Activated naive CD8-positive, alpha-beta T cell treated with anti-CD3 and anti-CD28 coated beads for 36 hours (primary cell): ENCODE measurements around the gene PHACTR2. TPM values are rescaled to one million over a fixed set of nuclear protein-coding genes. Genes with fewer than 3 reads are reported as not detected.

ENCODE experiments used
- DNase-seq: peaks from one replicate; pipeline ENCODE4 v3.0.0; 2021
- H3K27ac Mint-ChIP-seq: one replicate; pipeline ENCODE4 v1.8.0; 2022; ENCODE audit warnings: mild to moderate bottlenecking, moderate library complexity, mixed read lengths
- H3K27me3 Mint-ChIP-seq: one replicate; pipeline ENCODE4 v1.8.0; 2022; ENCODE audit warnings: mild to moderate bottlenecking, mixed read lengths
- H3K36me3 Mint-ChIP-seq: one replicate; pipeline ENCODE4 v1.8.0; 2021; ENCODE audit warnings: mild to moderate bottlenecking, mixed read lengths
- H3K4me1 Mint-ChIP-seq: one replicate; pipeline ENCODE4 v1.8.0; 2021; ENCODE audit warnings: mixed read lengths
- H3K4me3 Mint-ChIP-seq: one replicate; pipeline ENCODE4 v1.8.0; 2022; ENCODE audit warnings: mild to moderate bottlenecking, moderate library complexity, mixed read lengths
- H3K9me3 Mint-ChIP-seq: one replicate; pipeline ENCODE4 v1.8.0; 2022; ENCODE audit warnings: mixed read lengths
- total RNA-seq, 2 experiments: library from RNA; stranded (reverse); gene quantifications; one replicate each; pipeline ENCODE4 v1.2.3, GENCODE V29; 2021

Gene PHACTR2
- total RNA-seq, 2 experiments from 2014 or later: 18.8 to 22.1 TPM

GRCh38 chr6:143750877-143751276 lies 73.1 kb downstream of the PHACTR2 start:
- Mint-ChIP-seq H3K36me3 (peaks cover 1% of the 10 kb centered on the region), H3K27ac (no peak overlapping the region), H3K4me1 (no peaks in the 10 kb centered on the region), H3K9me3 (no peaks in the 10 kb centered on the region), H3K27me3 (no peaks in the 10 kb centered on the region), H3K4me3 (no peak overlapping the region)
- no peak for DNase-seq

GRCh38 chr6:143752459-143752858 lies 74.7 kb downstream of the PHACTR2 start:
- peaks cover 1% of the 10 kb centered on the region for H3K36me3 Mint-ChIP-seq
- H3K27me3 Mint-ChIP-seq: no peaks in the 10 kb centered on the region
- no peaks in the 10 kb centered on the region for H3K9me3 Mint-ChIP-seq
- H3K4me1 Mint-ChIP-seq: no peaks in the 10 kb centered on the region
- H3K4me3 Mint-ChIP-seq: no peak overlapping the region
- no peak overlapping the region for H3K27ac Mint-ChIP-seq
- DNase-seq: no peak

DNA sequence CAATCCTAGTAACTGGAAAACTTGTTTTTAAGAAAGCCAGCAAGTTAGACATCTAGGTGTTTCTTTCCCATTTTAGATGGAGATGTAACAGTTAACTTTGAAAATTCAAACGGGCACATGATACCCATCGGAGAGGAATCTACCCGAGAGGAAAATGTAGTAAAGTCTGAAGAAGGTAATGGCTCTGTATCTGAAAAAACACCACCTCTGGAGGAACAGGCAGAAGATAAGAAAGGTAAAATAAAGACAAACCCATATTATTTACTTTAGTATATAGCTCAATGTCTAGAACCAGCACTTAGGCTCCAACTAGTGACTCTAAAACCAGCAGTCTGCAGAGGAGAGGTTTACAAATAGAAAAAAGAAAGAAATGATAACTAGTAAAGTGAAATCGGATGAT lies 75.9 kb downstream of the PHACTR2 start:
- DNase-seq: no peak
- H3K36me3 Mint-ChIP-seq: peaks cover 3% of the 10 kb centered on the region
- no peak overlapping the region for H3K27ac Mint-ChIP-seq
- no peaks in the 10 kb centered on the region for H3K27me3 Mint-ChIP-seq
- H3K9me3 Mint-ChIP-seq: no peaks in the 10 kb centered on the region
- H3K4me3 Mint-ChIP-seq: no peak overlapping the region
- H3K4me1 Mint-ChIP-seq: peaks cover 3% of the 10 kb centered on the region

DNA sequence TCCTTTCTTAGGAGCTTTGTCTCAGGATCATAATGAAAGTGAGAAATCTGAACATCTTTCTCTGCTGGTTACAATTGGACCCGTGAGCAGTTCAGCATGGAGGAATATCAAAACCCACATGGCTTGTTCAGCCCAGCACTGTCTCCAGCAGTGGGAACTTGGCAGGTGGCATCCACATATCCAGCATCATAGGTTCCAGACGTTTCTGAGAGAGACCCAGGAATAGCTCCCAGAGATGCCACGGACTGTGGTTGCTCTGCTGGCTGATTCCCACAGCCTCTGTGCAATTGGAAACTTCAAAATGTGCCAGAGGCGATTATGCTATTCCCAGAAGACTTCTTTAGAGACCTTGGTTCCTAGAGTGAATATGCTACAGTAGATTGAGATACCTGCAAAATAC lies 76.4 kb downstream of the PHACTR2 start:
- Mint-ChIP-seq H3K4me3 (no peak overlapping the region), H3K4me1 (peaks cover 4% of the 10 kb centered on the region), H3K27ac (no peak overlapping the region), H3K27me3 (no peaks in the 10 kb centered on the region), H3K9me3 (no peaks in the 10 kb centered on the region), H3K36me3 (peaks cover 3% of the 10 kb centered on the region)
- DNase-seq: no peak

- Mint-ChIP-seq H3K9me3 (no peaks in the 10 kb centered on the region), H3K27ac (no peak overlapping the region), H3K36me3 (peaks cover 6% of the 10 kb centered on the region), H3K27me3 (no peaks in the 10 kb centered on the region), H3K4me3 (no peak overlapping the region), H3K4me1 (peaks cover 13% of the 10 kb centered on the region)
- DNase-seq: no peak
Observed at GRCh38 chr6:143755301-143755744, 77.6 kb downstream of the PHACTR2 start.

DNA sequence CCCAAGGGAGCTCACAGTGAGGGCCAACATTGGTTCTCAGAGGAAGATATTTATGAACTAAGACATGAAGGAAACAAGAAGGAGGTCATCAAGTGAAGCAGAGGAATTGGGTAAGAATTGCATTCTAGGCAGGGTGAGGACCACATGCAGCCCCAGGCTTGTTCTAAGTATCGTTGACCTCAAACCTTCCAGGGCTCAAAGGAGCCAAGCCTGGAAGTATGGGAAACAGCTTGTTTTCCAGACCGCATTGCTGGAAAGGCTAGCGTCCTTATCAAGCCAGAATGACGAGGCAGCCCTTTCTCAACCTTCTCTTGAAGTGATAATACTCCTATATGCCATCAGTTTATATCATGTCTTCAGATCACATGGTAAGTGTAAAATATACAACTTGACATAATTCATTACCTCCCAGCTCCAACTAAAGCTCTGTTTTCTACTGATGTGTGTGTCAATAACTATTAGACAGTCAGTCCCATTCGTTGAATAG lies 79.6 kb downstream of the PHACTR2 start:
- H3K4me1 Mint-ChIP-seq: peaks cover 13% of the 10 kb centered on the region
- no peaks in the 10 kb centered on the region for H3K27me3 Mint-ChIP-seq
- no peak overlapping the region for H3K27ac Mint-ChIP-seq
- DNase-seq: no peak
- H3K9me3 Mint-ChIP-seq: no peaks in the 10 kb centered on the region
- H3K4me3 Mint-ChIP-seq: no peak overlapping the region
- peaks cover 15% of the 10 kb centered on the region for H3K36me3 Mint-ChIP-seq

- H3K36me3 Mint-ChIP-seq: peaks cover 15% of the 10 kb centered on the region
- no peaks in the 10 kb centered on the region for H3K27me3 Mint-ChIP-seq
- peaks cover 13% of the 10 kb centered on the region for H3K4me1 Mint-ChIP-seq
- H3K27ac Mint-ChIP-seq: no peak overlapping the region
- no peak overlapping the region for H3K4me3 Mint-ChIP-seq
- no peak for DNase-seq
- H3K9me3 Mint-ChIP-seq: no peaks in the 10 kb centered on the region
Observed at GRCh38 chr6:143758551-143758950, 80.8 kb downstream of the PHACTR2 start.

- H3K9me3 Mint-ChIP-seq: no peaks in the 10 kb centered on the region
- H3K4me3 Mint-ChIP-seq: no peak overlapping the region
- H3K4me1 Mint-ChIP-seq: peaks cover 13% of the 10 kb centered on the region
- peak overlapping the region; percentile 31 for H3K27ac Mint-ChIP-seq
- peaks cover 15% of the 10 kb centered on the region for H3K36me3 Mint-ChIP-seq
- H3K27me3 Mint-ChIP-seq: no peaks in the 10 kb centered on the region
- no peak for DNase-seq
Observed at GRCh38 chr6:143759666-143760065, 81.9 kb downstream of the PHACTR2 start.

DNA sequence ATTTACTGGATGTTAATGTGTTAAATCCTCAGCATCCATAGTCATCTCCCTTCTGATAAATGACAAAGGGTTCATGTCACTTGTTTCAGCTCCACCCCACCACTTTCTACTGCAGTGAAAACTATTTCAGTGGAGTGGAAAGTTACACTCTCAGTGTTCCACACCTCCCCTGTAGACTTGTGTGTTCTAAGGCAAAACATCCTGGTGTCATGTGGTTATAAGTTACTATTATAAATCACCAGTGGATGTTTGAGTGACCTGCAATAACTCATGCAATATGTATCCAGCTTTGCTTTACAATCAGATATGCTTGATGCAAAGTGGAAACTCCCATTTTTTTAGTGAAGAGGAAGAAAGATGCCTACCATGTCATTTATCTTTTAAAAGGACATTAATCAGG lies 83.3 kb downstream of the PHACTR2 start:
- no peaks in the 10 kb centered on the region for H3K27me3 Mint-ChIP-seq
- H3K4me1 Mint-ChIP-seq: peaks cover 13% of the 10 kb centered on the region
- H3K36me3 Mint-ChIP-seq: peaks cover 17% of the 10 kb centered on the region
- no peaks in the 10 kb centered on the region for H3K9me3 Mint-ChIP-seq
- DNase-seq: no peak
- H3K4me3 Mint-ChIP-seq: no peak overlapping the region
- no peak overlapping the region for H3K27ac Mint-ChIP-seq

- Mint-ChIP-seq H3K9me3 (no peaks in the 10 kb centered on the region), H3K4me1 (peaks cover 13% of the 10 kb centered on the region), H3K27me3 (no peaks in the 10 kb centered on the region), H3K27ac (no peak overlapping the region), H3K36me3 (peaks cover 19% of the 10 kb centered on the region), H3K4me3 (no peak overlapping the region)
- no peak for DNase-seq
Observed at GRCh38 chr6:143762126-143762525, 84.4 kb downstream of the PHACTR2 start.

DNA sequence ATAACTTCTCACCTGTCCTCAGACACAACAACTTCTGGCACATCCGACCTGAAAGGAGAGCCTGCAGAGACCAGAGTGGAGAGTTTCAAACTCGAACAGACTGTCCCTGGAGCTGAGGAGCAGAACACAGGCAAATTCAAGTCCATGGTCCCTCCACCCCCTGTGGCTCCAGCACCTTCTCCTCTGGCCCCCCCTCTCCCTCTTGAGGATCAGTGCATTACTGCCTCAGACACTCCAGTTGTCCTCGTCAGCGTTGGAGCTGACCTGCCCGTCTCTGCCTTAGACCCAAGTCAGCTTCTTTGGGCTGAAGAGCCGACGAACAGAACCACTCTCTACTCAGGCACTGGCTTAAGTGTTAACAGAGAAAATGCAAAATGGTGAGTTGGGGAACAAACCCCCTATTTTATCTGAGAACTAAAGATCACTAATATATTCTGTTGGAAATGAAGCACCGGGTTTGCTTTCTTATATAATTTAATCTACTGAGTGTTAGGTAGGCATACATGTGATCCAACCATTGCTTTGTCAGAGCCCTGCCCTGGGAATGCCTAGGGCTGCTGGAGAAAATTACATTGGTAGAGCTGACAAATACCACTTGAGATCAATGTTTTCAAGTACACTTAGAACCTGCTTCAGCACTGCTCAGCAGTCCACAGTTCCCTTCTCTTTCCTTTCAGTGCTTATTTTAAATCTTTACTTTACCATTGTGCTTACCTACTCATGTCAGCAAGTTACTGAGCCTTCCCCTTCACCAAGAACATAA lies 87.8 kb downstream of the PHACTR2 start:
- H3K9me3 Mint-ChIP-seq: no peaks in the 10 kb centered on the region
- no peak for DNase-seq
- no peaks in the 10 kb centered on the region for H3K4me1 Mint-ChIP-seq
- peaks cover 11% of the 10 kb centered on the region for H3K36me3 Mint-ChIP-seq
- no peaks in the 10 kb centered on the region for H3K27me3 Mint-ChIP-seq
- H3K4me3 Mint-ChIP-seq: no peak overlapping the region
- H3K27ac Mint-ChIP-seq: no peak overlapping the region

- H3K4me1 Mint-ChIP-seq: no peaks in the 10 kb centered on the region
- no peak overlapping the region for H3K4me3 Mint-ChIP-seq
- H3K36me3 Mint-ChIP-seq: peaks cover 9% of the 10 kb centered on the region
- H3K27me3 Mint-ChIP-seq: no peaks in the 10 kb centered on the region
- no peaks in the 10 kb centered on the region for H3K9me3 Mint-ChIP-seq
- no peak for DNase-seq
- no peak overlapping the region for H3K27ac Mint-ChIP-seq
Observed at GRCh38 chr6:143766185-143766553, 88.4 kb downstream of the PHACTR2 start.

- Mint-ChIP-seq H3K27me3 (no peaks in the 10 kb centered on the region), H3K4me1 (no peaks in the 10 kb centered on the region), H3K27ac (no peak overlapping the region), H3K36me3 (peaks cover 4% of the 10 kb centered on the region), H3K9me3 (no peaks in the 10 kb centered on the region), H3K4me3 (no peak overlapping the region)
- DNase-seq: no peak
Observed at GRCh38 chr6:143767433-143767832, 89.7 kb downstream of the PHACTR2 start.

DNA sequence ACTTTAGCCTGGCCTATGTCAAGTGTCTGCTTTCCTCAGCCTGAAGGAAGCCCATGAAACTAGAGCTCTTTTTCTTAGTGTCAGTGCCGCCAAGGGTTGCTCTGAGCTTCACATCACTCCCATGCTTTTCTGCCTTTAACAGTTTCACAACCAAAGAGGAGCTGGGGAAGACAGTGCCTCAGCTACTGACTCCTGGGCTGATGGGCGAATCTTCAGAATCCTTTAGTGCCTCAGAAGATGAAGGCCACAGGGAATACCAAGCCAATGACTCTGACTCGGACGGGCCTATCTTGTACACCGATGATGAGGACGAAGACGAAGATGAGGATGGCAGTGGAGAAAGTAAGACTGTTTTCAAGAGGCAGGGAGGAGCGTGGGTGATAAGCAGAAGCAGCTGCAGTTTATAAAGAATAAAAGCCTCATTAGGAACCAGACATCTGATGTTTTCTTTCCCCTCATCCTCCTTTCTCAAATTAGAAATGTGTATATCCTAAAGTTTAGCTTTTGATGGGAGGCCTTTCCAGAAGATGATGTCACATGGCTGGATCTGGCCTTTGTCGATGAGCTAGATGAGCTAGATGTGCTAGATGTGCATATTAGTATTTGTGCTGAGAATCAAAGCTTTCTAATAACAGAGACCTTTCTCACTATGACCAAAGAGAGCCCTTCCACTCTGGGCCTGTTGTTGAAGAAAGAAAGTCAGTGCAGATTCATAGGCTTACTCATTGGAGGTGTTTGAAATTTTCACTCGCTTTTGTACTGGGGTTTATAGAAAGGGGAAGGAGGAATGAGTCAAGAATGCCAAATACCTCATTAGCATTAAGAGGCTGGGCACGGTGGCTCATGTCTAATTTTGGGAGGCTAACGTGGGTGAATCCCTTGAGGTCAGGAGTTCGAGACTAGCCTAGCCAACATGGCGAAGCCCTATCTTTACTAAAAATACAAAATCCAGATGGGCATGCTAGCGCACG lies 94.6 kb downstream of the PHACTR2 start:
- Mint-ChIP-seq H3K9me3 (no peaks in the 10 kb centered on the region), H3K4me3 (no peak overlapping the region), H3K27me3 (no peaks in the 10 kb centered on the region), H3K4me1 (no peaks in the 10 kb centered on the region), H3K27ac (no peak overlapping the region), H3K36me3 (peaks cover 10% of the 10 kb centered on the region)
- no peak for DNase-seq

- no peak for DNase-seq
- H3K4me1 Mint-ChIP-seq: no peaks in the 10 kb centered on the region
- H3K36me3 Mint-ChIP-seq: peaks cover 12% of the 10 kb centered on the region
- H3K4me3 Mint-ChIP-seq: no peak overlapping the region
- no peaks in the 10 kb centered on the region for H3K9me3 Mint-ChIP-seq
- H3K27me3 Mint-ChIP-seq: no peaks in the 10 kb centered on the region
- H3K27ac Mint-ChIP-seq: no peak overlapping the region
Observed at GRCh38 chr6:143773506-143774150, 95.9 kb downstream of the PHACTR2 start.
